Posterior cingulate gyrus (tissue), 11 donors: ENCODE measurements around the gene ALDH18A1.
"Not testable (repeated sequence)": the region's sequence is repeated elsewhere in the genome, so short reads cannot be mapped to it uniquely, and the experiment has no call there.

Experiments
- DNase-seq, 10 donors: peaks; one replicate each; pipeline versions ENCODE4 v3.0.0 to v3.0.0-alpha.2; 2020 to 2021; ENCODE audit warnings: mixed read lengths in 3 of 10
- intact Hi-C: fragments of 100-400 bp; cut with DNase I; formaldehyde crosslinking; loops from one replicate; pipeline ENCODE4 v1.15.1; 2023

ALDH18A1 gene

GRCh38 chr10:95656291-95657164 lies at the start of gene ALDH18A1:
ALDH18A1 (minus strand) TSS chr10:95656711; CDS start chr10:95653377, 3,334 bp downstream.
- DNase-seq: peak; percentile 78 to 99 (median 90)
- intact Hi-C loops: no loop called here

- no peak for DNase-seq
- intact Hi-C loops: loop anchor here (10.0 kb wide), 1 partner anchor 596 kb away; no protein-coding TSS in a partner anchor
Measured at GRCh38 chr10:95698415-95698814, 41.9 kb upstream of the ALDH18A1 start.

GRCh38 chr10:95697429-95697828 lies 40.9 kb upstream of the ALDH18A1 start:
- intact Hi-C loops: loop anchor here (10.0 kb wide), 1 partner anchor 597 kb away; no protein-coding TSS in a partner anchor
- no peak for DNase-seq

- no peak for DNase-seq
- intact Hi-C loops: loop anchor here (1.0 to 10.0 kb wide), 6 partner anchors 148 to 600 kb away; partner anchors contain the start of genes CC2D2B, CCNJ and ZNF518A
Measured at GRCh38 chr10:95694665-95695064, 38.2 kb upstream of the ALDH18A1 start.

- intact Hi-C loops: loop anchor here (1.0 to 10.0 kb wide), 6 partner anchors 148 to 601 kb away; partner anchors contain the start of genes CC2D2B, CCNJ and ZNF518A
- DNase-seq: peak; percentile 95 to 100 (median 97)
Measured at GRCh38 chr10:95693668-95694534, 37.4 kb upstream of the ALDH18A1 start, which contains the start of gene TCTN3. TCTN3 (minus strand) TSS chr10:95693927; CDS start chr10:95693899, 28 bp downstream.

- no peak for DNase-seq
Measured at GRCh38 chr10:95693071-95693667, 36.7 kb upstream of the ALDH18A1 start.

GRCh38 chr10:95691281-95691680 lies 34.8 kb upstream of the ALDH18A1 start:
- no peak for DNase-seq
- intact Hi-C loops: loop anchor here (5.0 to 10.0 kb wide), 4 partner anchors 216 to 604 kb away; partner anchors contain the start of genes CC2D2B, CCNJ and ZNF518A

More at GRCh38 chr10:95693071-95693667, 36.7 kb upstream of the ALDH18A1 start:
- intact Hi-C loops: loop anchor here (5.0 to 10.0 kb wide), 4 partner anchors 214 to 602 kb away; partner anchors contain the start of genes CC2D2B, CCNJ and ZNF518A

- intact Hi-C loops: no loop called here
- DNase-seq: no peak
Measured at GRCh38 chr10:95688648-95689047, 32.1 kb upstream of the ALDH18A1 start.

GRCh38 chr10:95683966-95684365 lies 27.5 kb upstream of the ALDH18A1 start:
- no peak for DNase-seq
- intact Hi-C loops: no loop called here

GRCh38 chr10:95675403-95676116 lies 19.0 kb upstream of the ALDH18A1 start:
- DNase-seq: no peak
- intact Hi-C loops: no loop called here

- DNase-seq: no peak
- intact Hi-C loops: no loop called here
Measured at GRCh38 chr10:95674643-95675042, 18.1 kb upstream of the ALDH18A1 start.

- intact Hi-C loops, DNase-seq: not testable (repeated sequence)
Measured at GRCh38 chr10:95672641-95673040, 16.1 kb upstream of the ALDH18A1 start.

GRCh38 chr10:95664543-95664942 lies 8.0 kb upstream of the ALDH18A1 start:
- intact Hi-C loops: no loop called here

GRCh38 chr10:95663496-95663895 lies 7.0 kb upstream of the ALDH18A1 start:
- intact Hi-C loops: no loop called here
- DNase-seq: no peak

More at GRCh38 chr10:95664543-95664942, 8.0 kb upstream of the ALDH18A1 start:
- DNase-seq: no peak

- intact Hi-C loops: no loop called here
Measured at GRCh38 chr10:95661818-95662217, 5.3 kb upstream of the ALDH18A1 start.

GRCh38 chr10:95660283-95660682 lies 3.8 kb upstream of the ALDH18A1 start:
- DNase-seq: no peak
- intact Hi-C loops: no loop called here

More at GRCh38 chr10:95661818-95662217, 5.3 kb upstream of the ALDH18A1 start:
- no peak for DNase-seq

GRCh38 chr10:95657250-95657649 lies 739 bp upstream of the ALDH18A1 start:
- no peak for DNase-seq
- intact Hi-C loops: no loop called here

- intact Hi-C loops: no loop called here
- peak in 1 of 10 donors; percentile 12 for DNase-seq
Measured at GRCh38 chr10:95655571-95656290, 780 bp downstream of the ALDH18A1 start.

GRCh38 chr10:95653895-95654294 lies 2.6 kb downstream of the ALDH18A1 start:
- intact Hi-C loops: no loop called here
- no peak for DNase-seq
